GM12878 (cell line): ENCODE results near the gene HOXB3.

Experiments
- BCL11A ChIP-seq: IDR thresholded peaks from 2 replicates; pipeline ENCODE4 v1.6.1; 2011; ENCODE audit warnings: low read depth, low read length
- CTCF ChIP-seq, 3 experiments: IDR thresholded peaks in 2 of 3; conservative IDR thresholded peaks in 1 of 3; 2 replicates each; pipeline ENCODE4 v1.5.1; 2011; ENCODE audit warnings: low read depth in 3 of 3, low read length in 3 of 3, mild to moderate bottlenecking in 3 of 3, control low read depth in 2 of 3, moderate library complexity in 2 of 3, inconsistent platforms in 1 of 3, mixed read lengths in 1 of 3; ENCODE audit not compliant: control insufficient read depth in 2 of 3, insufficient read depth in 1 of 3; ENCODE audit errors: extremely low read depth in 1 of 3
- HCFC1 ChIP-seq: fragments of 150-350 bp; IDR thresholded peaks from 2 replicates; pipeline ENCODE4 v1.6.1; 2014; ENCODE audit warnings: low read length
- HDAC6 ChIP-seq: fragments of 200-600 bp; sonication (generic); IDR thresholded peaks from one replicate; pipeline ENCODE4 v1.8.0; 2017; ENCODE audit warnings: antibody characterized with exemption; ENCODE audit not compliant: unreplicated experiment
- KDM1A ChIP-seq: fragments of 200-600 bp; sonication (generic); IDR thresholded peaks from 2 replicates; pipeline ENCODE4 v1.6.1; 2016; ENCODE audit warnings: borderline replicate concordance
- MAX ChIP-seq: IDR thresholded peaks from 2 replicates; pipeline ENCODE4 v1.6.1; 2012; ENCODE audit warnings: low read depth, low read length, improper control_type of control experiment
- NFIC ChIP-seq: IDR thresholded peaks from 2 replicates; pipeline ENCODE4 v1.6.1; 2012; ENCODE audit warnings: low read depth, mild to moderate bottlenecking, inconsistent platforms, low read length, moderate library complexity
- POLR2A ChIP-seq: IDR thresholded peaks from 2 replicates; pipeline ENCODE4 v1.6.1; 2011; ENCODE audit warnings: low read depth, mild to moderate bottlenecking, low read length
- POLR2AphosphoS5 ChIP-seq: IDR thresholded peaks from 2 replicates; pipeline ENCODE4 v1.6.1; 2011; ENCODE audit warnings: mild to moderate bottlenecking, low read length, inconsistent platforms
- RAD21 ChIP-seq: IDR thresholded peaks from 2 replicates; pipeline ENCODE4 v1.6.1; 2011; ENCODE audit warnings: mild to moderate bottlenecking, low read depth, low read length, moderate library complexity; ENCODE audit not compliant: insufficient read depth
- SMAD1 ChIP-seq: fragments of 450-650 bp; IDR thresholded peaks from 2 replicates; pipeline ENCODE4 v1.6.1; 2018; ENCODE audit warnings: mild to moderate bottlenecking, low read depth; ENCODE audit not compliant: partially characterized antibody
- SRF ChIP-seq, 2 experiments: IDR thresholded peaks; 2 replicates each; pipeline ENCODE4 v1.6.1; 2011; ENCODE audit warnings: low read depth in 2 of 2, low read length in 2 of 2, mild to moderate bottlenecking in 1 of 2, moderate library complexity in 1 of 2
- YY1 ChIP-seq: IDR thresholded peaks from 2 replicates; pipeline ENCODE4 v1.6.1; 2011; ENCODE audit warnings: low read depth, mild to moderate bottlenecking, low read length

- TF ChIP-seq HDAC6, result no peak
- no peak for TF ChIP-seq KDM1A
- TF ChIP-seq POLR2A, result no peak
- no peak for TF ChIP-seq SMAD1
- TF ChIP-seq RAD21, result no peak
- no peak for TF ChIP-seq NFIC
- TF ChIP-seq MAX, result no peak
- TF ChIP-seq CTCF (IDR thresholded peaks at IDR 0.05 in 2 of 3, conservative IDR thresholded peaks at IDR 0.05 in 1 of 3; ENCODE audit: control insufficient read depth in 2 of 3, extremely low read depth in 1 of 3, insufficient read depth in 1 of 3, low read depth in 3 of 3, low read length in 3 of 3), result no peak
- TF ChIP-seq BCL11A, result no peak
- TF ChIP-seq SRF (IDR thresholded peaks at IDR 0.05; ENCODE audit: low read depth in 2 of 2, low read length in 2 of 2), result no peak
- TF ChIP-seq POLR2AphosphoS5, result no peak
- no peak for TF ChIP-seq YY1
- no peak for TF ChIP-seq HCFC1
Measured at GRCh38 chr17:48551596-48552465, 38.2 kb downstream of the HOXB3 start.
